HG02759 (cell line): ENCODE data around the gene BMPER.

Experiments
- ATAC-seq: cut with Tn5 transposase; IDR thresholded peaks from one replicate; pipeline ENCODE4 v1.9.1; 2021; ENCODE audit warnings: mild to moderate bottlenecking, moderate library complexity; ENCODE audit not compliant: unreplicated experiment

The BMPER gene

GRCh38 chr7:34086981-34087380 lies 181.6 kb downstream of the BMPER start:
- no peak for ATAC-seq

GRCh38 chr7:34087892-34088891 lies 182.9 kb downstream of the BMPER start:
- ATAC-seq, result peak; percentile 49

GRCh38 chr7:34090816-34091215 lies 185.5 kb downstream of the BMPER start:
- no peak for ATAC-seq

- ATAC-seq, result no peak
Observed at GRCh38 chr7:34091321-34091917, 186.1 kb downstream of the BMPER start.

GRCh38 chr7:34093276-34093675 lies 187.9 kb downstream of the BMPER start:
- ATAC-seq, result no peak

- no peak for ATAC-seq
Observed at GRCh38 chr7:34096198-34096651, 190.9 kb downstream of the BMPER start.

- ATAC-seq, result no peak
Observed at GRCh38 chr7:34096777-34097176, 191.4 kb downstream of the BMPER start.

DNA sequence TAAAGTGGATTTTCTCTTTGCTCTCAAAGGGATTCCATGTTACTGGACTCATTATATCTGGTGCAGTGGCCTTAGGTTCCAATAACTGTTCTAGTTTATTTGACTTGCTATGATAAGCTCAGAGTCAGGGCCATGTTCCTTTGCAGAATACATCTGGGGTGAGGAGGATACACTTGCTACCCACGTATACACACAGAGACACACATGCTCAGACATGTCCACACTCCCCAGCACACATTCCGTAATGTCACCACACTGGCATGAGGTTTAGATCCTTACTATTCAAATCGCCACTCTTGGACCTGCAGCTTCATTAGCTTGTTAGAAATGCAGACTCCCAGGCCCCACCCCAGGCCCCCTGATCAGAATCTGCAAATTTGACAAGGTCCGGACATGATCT lies 195.3 kb downstream of the BMPER start:
- no peak for ATAC-seq

- no peak for ATAC-seq
Observed at GRCh38 chr7:34104115-34104514, 198.8 kb downstream of the BMPER start.

DNA sequence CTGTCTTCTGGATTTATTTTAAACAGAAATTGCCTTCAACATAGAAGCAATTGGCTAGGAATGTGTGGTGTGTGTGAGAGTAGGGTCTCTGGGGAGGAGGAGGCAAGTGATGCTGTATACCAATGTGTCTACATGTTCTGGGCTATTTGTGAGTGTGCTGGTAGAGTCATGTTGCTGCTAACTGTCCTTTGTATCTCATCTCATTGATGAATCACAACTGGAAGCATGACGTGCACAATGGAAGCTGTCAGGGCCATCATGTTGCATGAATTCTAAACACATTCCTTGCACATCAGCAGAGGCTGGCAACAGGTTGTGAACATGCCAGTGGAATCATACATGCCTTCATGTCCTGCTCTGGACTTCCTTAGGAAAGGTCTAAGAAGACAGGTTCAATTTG lies 199.7 kb downstream of the BMPER start:
- no peak for ATAC-seq

GRCh38 chr7:34107276-34107675 lies 201.9 kb downstream of the BMPER start:
- ATAC-seq, result no peak

DNA sequence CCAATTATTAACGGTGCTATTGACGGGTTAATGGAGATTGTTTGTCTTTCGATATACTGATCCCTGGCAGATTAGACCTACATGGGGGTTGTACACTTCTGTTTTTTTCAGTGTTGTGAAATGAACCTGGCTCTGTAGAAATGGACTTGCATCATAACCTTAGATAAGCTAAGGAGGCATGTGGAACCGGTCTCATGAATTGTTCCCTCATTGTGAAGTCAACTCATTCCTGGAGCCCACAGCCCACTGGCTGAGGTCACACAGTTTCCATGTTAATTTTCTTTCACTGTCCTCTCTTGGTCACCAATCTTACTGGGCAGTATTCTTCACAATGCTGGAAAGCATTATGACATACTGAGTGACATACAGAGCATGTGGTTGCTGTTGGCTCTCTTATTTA lies 202.8 kb downstream of the BMPER start:
- no peak for ATAC-seq

DNA sequence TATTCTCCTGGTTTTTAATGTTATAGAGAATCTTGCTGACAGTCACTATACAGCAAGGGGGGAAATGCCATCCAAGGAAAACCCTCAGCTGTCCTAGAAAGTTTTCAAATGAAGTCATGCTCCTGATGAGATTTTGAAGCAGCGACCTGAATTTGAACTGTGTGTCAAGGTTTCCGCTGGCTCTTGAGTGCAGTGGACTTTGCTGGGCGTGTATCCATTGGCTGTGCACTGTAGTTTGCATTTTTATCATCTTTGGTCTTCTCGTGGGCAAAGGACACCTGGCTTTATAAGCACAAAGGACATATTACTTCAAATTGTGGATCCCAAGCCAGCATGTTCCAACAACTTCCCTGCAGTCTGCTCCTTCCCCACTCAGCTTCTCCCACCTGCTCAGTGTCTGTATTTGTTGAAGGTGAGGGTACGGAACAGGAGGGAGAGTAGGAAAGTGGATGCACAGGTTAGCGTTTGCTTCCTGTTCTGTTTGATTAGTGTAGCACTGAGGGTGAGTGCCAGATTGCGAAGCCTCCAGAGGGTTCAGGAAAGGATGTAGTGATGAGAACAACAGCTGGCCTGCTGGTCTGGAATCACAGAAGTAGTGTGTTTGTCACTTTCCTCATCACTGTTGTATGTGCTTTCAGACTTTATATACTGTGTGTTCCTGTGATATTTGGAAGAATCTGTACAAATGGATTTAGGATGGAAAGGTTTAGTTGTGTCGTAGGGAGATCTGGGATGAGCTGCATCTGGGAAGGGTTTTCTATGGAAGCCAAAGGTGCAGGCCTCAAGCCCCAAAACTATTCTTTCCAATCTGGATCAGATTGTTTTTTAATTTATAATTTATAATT lies 204.8 kb downstream of the BMPER start:
- ATAC-seq, result no peak

DNA sequence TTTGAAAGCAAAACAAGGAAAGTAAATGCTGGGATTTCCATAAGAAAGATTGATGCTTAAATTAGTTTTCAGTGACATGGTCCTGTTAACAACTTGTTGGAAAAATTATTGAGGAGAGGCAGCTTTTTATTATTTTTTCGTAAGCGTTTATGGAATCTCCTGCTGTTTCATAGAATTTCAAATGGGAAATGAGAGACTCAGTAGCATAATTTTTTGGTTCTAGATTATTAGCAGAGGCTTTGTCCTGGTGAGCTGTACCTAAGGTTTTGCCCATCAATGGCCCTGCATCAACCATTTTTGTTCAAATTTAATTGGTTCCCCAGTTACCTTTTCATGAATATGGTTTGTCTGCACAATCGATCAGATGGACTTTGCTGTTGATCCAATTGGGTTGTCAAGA lies 205.7 kb downstream of the BMPER start:
- no peak for ATAC-seq

DNA sequence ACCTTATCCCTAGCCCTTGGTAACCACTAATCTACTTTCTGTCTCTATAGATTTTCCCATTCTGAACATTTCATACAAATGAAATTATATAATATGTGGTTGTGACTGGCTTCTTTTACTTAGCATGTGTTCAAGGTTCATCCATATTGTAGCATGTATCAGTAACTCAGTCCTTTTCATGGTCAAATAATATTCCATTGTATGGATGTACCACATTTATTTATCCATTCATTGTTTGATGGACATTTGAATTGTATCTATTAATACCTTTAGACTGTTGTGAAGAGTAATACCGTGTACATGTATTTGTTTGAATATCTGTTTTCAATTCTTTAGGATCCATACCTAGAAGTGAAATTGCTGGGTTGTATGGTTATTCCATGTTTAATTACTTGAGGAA lies 210.2 kb downstream of the BMPER start:
- no peak for ATAC-seq

- ATAC-seq, result no peak
Observed at GRCh38 chr7:34117573-34117972, 212.2 kb downstream of the BMPER start.

- no peak for ATAC-seq
Observed at GRCh38 chr7:34121366-34121765, 216.0 kb downstream of the BMPER start.

DNA sequence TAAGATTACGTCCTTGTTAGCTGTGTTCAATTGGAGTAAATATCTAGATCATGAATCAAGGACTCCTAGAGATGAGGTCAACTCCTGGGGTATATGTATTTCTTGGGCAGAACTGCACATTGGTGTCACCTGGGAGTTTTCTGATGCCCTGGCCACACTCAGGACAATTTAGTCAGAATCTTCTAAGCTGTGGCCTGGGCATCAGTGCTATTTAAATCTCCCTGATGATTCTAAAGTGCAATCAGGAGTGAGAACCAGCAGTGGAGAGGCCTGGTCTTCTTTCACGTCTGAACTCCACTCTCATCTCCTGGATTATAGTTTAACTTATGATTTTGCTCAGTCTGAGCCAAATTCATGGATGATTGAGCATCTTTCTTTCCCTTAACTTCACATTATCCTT lies 218.0 kb downstream of the BMPER start:
- no peak for ATAC-seq

DNA sequence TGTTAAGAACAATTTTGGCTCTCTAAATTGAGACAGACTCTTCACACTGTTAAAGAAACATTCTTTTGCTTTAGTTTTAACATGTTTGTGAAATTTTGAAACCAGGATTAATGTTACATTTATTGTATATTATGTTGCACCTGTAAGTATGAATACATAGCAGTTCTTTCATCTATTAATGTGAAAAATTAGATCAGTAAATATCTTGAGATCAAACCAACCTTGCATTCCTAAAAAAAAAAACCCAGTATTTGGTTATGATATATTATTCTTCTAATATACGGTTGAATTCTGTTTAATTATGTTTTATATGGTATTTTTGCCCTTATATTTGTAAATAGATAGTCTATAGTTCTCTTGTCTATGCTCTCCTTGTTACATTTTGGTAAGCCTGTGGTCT lies 219.4 kb downstream of the BMPER start:
- no peak for ATAC-seq

DNA sequence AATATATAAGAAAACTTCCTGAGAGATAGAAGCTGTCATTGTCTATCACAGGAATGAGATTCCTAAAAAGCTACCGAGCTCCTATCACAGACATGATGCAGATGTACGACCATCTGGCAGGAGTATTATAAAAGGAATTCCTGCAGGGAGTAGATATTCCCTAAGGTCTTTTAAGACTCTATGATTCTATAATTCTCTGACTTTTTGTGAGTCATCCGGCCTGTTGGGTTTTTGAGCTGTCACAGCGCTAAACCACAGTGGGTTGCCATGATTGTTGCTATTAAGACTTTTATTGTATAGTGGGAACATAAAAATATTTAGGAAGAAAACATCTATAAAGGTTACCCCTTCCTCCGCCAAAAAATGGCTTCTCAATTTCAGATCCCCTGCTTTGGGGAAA lies 223.4 kb downstream of the BMPER start:
- no peak for ATAC-seq

- no peak for ATAC-seq
Observed at GRCh38 chr7:34130558-34131295, 225.4 kb downstream of the BMPER start.
